Measurements from ENCODE around the gene APOA4. TPM values are rescaled to one million over a fixed set of nuclear protein-coding genes. Genes with fewer than 3 reads are reported as not detected.

Gene APOA4
- total RNA-seq, 1 experiment from 2014 or later, result not detected

- no peaks in the 10 kb centered on the region for H3K9me3 ChIP-seq (ENCODE audit: control insufficient read depth, insufficient read depth, low read depth, low read length)
- H3K27ac ChIP-seq (ENCODE audit: low read length), result no peak overlapping the region
- no peak overlapping the region for H3K4me3 ChIP-seq (ENCODE audit: low read depth in 2 of 2, low read length in 2 of 2)
- DNase-seq (ENCODE audit: low read depth, low spot score) (no peak), ATAC-seq (no peak)
- H3K36me3 ChIP-seq (ENCODE audit: control insufficient read depth, insufficient read depth, low read length), result peaks cover 3% of the 10 kb centered on the region; the same call in 1 of the 2 replicates
- CTCF ChIA-PET, result interaction anchor here (0.6 kb wide), 1 partner anchor 55 kb away, joined by 4 read pairs; no protein-coding TSS in a partner anchor
- in situ Hi-C loops (cut with HindIII; ENCODE audit: low pct_unique_long_range_greater_than_20kb, low sequenced_read_pairs), result no loop called here
- BruUV-seq (replicated peaks), result no TSS peak
- intact Hi-C loops (cut with micrococcal nuclease; ENCODE audit: unreplicated experiment), result no loop called here
- no peak for TF ChIP-seq TCF7L2 (IDR thresholded peaks at IDR 0.05; ENCODE audit: low read depth, low read length)
- TF ChIP-seq REST (IDR thresholded peaks at IDR 0.05; ENCODE audit: insufficient read depth in 1 of 2, low read depth in 2 of 2, low read length in 1 of 2), result no peak
- TF ChIP-seq SIN3A (IDR thresholded peaks at IDR 0.05; ENCODE audit: borderline replicate concordance, insufficient read depth, low read depth, low read length), result no peak
- no peak for TF ChIP-seq CTCF (IDR thresholded peaks at IDR 0.05)
- no peak for TF ChIP-seq POLR2AphosphoS5 (IDR thresholded peaks at IDR 0.05; ENCODE audit: low read depth, low read length)
- H3K27me3 ChIP-seq (ENCODE audit: control insufficient read depth, insufficient read depth, low read length), result no peaks in the 10 kb centered on the region
- H3K4me1 ChIP-seq (ENCODE audit: control insufficient read depth, insufficient read depth, low read length), result no peaks in the 10 kb centered on the region
- POLR2A ChIA-PET, result no interaction called here
Measured at GRCh38 chr11:116861539-116861938, 38.4 kb upstream of the APOA4 start.

GRCh38 chr11:116860303-116860702 is 37.2 kb upstream of the APOA4 start:
- no TSS peak for BruUV-seq (replicated peaks)
- Histone ChIP-seq H3K36me3 (ENCODE audit: control insufficient read depth, insufficient read depth, low read length) (peaks cover 3% of the 10 kb centered on the region; the same call in 1 of the 2 replicates), H3K27me3 (ENCODE audit: control insufficient read depth, insufficient read depth, low read length) (no peaks in the 10 kb centered on the region), H3K9me3 (ENCODE audit: control insufficient read depth, insufficient read depth, low read depth, low read length) (no peaks in the 10 kb centered on the region), H3K27ac (ENCODE audit: low read length) (no peak overlapping the region), H3K4me1 (ENCODE audit: control insufficient read depth, insufficient read depth, low read length) (no peaks in the 10 kb centered on the region), H3K4me3 (ENCODE audit: low read depth in 2 of 2, low read length in 2 of 2) (no peak overlapping the region)
- CTCF ChIA-PET, result no interaction called here
- ATAC-seq (no peak), DNase-seq (ENCODE audit: low read depth, low spot score) (no peak)
- POLR2A ChIA-PET, result no interaction called here
- intact Hi-C loops (cut with micrococcal nuclease; ENCODE audit: unreplicated experiment), result no loop called here
- TF ChIP-seq REST (IDR thresholded peaks at IDR 0.05; ENCODE audit: insufficient read depth in 1 of 2, low read depth in 2 of 2, low read length in 1 of 2) (no peak), CTCF (IDR thresholded peaks at IDR 0.05) (no peak), TCF7L2 (IDR thresholded peaks at IDR 0.05; ENCODE audit: low read depth, low read length) (no peak), SIN3A (IDR thresholded peaks at IDR 0.05; ENCODE audit: borderline replicate concordance, insufficient read depth, low read depth, low read length) (no peak), POLR2AphosphoS5 (IDR thresholded peaks at IDR 0.05; ENCODE audit: low read depth, low read length) (no peak)
- in situ Hi-C loops (cut with HindIII; ENCODE audit: low pct_unique_long_range_greater_than_20kb, low sequenced_read_pairs), result no loop called here

All from Panc1 (cell line).